ENCODE measurements around the gene TMEM151A.

The TMEM151A gene

DNA sequence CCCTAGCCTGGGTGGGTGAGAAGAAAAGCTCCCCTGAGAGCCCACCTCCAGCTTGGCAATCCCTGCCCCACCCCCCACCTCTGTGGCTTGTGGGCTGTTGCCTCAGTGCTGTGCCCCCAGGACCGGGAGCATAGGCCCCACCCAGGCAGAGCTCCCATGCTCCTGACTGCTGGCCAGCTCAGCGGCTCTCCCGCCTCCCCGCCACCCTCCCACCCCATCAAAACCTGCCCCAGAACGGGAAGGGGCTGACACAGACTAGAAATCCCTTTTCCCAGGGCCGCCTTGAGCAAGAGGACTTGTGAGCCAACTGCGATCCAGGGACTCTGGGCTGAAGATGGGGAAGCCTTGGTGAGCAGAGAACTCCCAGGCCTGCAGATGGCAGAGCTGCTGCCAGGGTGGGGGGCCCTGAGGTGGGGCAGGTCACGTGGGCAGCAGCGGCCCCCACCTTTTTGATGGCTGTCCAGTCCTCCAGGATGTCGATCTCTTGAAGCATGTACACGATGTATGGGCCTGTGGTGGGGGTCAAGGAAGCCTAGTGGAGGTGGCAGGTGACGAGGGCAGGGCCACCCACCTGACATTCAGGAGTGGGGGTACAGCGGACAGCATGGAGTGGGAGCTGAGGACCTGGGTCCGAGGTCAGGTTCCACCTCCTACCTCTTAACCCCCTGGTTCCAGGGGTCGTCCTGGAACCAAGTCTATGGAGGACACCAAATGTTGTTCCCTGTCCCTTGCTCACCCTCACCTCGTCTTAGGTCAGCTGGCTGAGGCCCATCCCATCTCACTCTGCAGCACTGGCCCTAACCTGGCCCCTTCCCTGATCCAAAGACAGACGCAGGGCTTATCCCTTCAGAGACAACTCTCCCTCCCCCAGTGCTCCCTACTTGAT, 46.8 kb downstream of the TMEM151A start:
- DNase-seq: no peak

DNA sequence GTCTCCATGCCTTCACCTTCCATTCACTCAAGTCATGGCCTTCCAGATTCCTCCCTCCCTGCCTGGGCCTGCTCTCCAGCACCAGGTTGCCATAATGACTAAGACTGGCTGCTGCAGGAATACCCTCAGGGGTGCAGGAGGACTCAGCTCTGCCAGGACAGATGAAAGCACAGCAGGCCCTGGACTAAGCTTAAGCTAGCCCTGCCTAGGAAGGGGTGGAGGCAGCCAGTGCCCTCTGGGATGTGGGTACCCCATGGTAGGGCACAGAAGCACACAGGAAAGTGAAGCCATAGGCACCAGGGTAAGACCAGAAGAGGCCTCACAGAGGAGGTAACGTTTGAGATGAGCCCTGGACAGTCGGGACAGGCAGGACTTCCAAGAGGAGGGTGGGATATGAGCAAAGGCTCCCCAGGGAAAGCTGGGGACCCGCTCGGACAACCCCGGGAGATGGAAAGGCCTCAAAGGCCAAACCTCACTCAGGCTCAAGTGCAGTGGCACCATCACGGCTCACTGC, 47.5 kb downstream of the TMEM151A start:
- DNase-seq: no peak

GRCh38 chr11:66339686-66340483, 48.2 kb downstream of the TMEM151A start:
- no peak for DNase-seq

DNA sequence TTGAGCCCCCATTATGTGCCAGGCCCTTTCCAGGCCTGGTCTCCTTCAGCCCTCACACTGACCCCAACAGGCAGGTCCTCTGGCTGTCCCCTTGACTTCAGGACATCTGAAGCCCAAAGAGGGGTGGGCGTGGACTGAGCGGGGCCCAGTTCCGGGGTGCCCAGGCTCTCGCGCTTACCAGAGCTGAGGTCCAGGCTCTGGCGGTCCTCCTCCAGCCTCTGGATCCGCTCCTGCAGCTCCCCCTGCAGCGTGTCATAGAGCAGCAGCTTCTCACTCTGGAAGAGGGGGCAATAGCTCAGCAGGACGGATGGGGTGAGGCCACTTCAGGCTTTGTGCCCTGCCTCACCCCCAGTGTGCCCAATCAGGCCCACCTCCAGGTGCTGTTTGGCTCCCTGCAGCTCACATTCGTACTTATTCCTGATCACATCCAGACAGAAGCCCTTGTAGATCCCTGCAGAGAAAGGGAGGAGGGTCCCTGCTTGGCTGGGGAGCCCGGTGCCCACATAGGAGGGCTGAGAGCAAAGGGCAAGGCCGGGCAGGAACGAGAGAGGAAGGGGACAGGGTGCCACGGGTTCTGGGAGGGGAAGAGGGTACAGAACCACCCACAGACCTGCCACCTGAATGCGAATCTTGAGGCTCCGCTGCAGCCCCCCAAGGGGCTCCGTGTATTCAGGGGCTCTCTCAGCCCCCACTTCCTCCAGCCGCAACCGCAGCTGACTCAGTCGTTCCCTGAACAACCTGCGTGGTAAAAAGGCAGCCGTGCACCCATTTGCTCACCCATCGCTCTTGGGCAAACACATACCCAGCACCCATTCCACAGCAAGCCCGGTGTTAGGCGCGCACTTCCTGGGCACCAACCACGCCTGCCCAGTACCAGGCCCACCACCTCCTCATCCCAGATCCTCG, 49.2 kb downstream of the TMEM151A start:
- DNase-seq: no peak

DNA sequence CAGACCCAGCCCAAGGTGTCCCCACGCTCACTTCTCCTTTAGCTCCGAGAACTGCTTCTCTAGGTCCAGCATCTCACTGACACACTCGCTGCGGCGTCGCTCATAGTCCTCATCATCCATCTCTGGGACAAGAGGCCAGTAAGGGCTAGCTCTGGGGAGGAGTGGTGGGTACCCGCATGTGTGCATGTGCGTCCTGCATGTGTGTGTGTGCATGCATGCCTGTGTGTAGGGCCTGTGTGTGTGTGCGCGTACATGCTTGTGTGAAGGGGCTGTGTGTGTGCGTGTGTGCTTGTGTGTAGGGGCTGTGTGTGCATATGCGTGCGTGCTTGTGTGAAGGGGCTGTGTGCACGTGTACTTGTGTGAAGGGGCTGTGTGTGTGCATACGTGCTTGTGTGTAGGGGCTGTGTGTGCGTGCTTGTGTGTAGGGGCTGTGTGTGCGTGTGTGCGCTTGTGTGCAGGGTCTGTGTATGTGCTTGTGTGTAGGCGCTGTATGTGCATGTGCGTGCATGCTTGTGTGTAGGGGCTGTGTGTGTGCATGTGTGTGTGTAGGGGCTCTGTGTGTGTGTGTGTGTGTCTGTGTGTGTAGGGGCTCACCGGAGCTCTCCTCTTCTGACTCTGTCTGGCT, 49.9 kb downstream of the TMEM151A start:
- DNase-seq: no peak

DNA sequence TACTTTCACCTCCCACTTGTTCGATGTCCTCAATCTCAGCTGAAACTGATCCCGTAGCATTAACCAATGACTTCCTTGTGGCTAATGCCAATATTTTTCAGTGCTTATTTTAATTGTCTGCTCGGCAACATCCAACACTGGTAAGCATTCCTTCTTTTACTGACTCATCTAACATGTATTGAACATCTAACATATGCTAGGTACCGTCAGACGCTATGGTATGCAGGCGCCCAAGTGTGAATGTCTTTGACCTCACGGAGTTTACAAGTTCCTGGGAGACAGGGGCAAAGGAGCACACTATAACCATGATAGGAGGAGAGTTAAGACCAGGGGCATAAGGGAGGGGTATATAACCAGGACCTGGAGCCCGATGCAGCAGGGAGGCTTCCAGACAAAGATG, 51.5 kb downstream of the TMEM151A start:
- no peak for DNase-seq

- DNase-seq: peak; percentile 98
Observed at GRCh38 chr11:66344550-66345315, 53.0 kb downstream of the TMEM151A start, which contains the start of gene BRMS1. Gene BRMS1 (minus strand): TSS chr11:66345104. CDS start chr11:66342234, 2,870 bp downstream.

DNA sequence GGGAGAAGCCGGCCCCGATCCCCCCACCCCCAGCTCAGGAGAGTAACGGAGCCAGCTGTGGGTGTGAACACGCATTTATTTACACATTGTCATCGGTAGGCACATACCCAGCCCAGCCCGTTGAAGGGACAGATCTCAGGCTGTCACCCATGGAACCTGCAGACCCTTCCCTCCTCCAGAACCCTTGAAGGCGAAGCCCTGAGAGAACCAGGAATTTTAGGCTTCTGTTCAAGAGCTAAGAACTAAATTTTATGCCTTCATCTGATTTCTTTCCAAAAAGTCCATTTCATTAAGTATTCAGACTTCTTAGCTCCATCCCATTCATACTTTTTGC, 53.6 kb downstream of the TMEM151A start:
- DNase-seq: no peak
